AG20443 (cell line): ENCODE results near the gene CLEC2D.
"Not testable (repeated sequence)": the region's sequence is repeated elsewhere in the genome, so short reads cannot be mapped to it uniquely, and the experiment has no call there.

ENCODE experiments used
- DNase-seq: peaks from one replicate; pipeline ENCODE4 v3.0.0; 2012; ENCODE audit warnings: low spot score, mixed read lengths

The CLEC2D gene

DNA sequence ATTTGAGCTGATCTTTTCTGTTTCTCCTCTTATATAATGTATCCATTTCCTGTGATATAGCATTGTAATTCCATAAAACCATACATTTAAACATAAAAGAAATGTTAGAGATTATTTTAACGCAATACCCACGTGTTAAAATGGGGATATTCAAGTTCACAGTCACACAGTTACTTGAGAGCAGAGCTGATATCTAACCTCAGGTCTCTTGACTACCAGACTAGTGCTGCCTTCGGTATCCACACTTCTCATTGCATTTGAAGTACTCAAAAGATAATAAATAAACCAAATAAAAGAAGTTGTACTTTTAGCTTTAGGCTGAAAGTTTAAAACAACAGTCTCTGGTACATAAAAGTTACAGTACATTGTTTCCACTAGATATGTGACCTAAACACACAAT lies 60.5 kb downstream of the CLEC2D start:
- DNase-seq, result no peak

DNA sequence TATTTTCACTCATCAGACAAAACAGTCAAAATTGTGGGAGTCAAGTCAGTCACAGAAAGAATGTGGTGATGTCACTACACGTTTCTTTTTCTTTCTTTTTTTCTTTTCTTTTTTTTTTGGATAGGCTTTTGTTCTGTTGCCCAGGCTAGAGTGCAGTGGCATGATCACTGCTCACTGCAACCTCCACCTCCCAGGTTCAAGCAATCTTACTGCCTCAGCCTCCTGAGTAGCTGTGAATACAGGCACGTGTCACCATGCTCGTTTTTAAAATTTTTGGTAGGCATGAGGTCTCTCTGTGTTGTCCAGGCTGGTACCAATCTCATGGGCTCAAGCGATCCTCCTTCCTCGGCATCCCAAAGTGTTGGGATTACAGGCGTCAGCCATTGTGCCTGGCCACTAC lies 61.1 kb downstream of the CLEC2D start:
- DNase-seq, result no peak

DNA sequence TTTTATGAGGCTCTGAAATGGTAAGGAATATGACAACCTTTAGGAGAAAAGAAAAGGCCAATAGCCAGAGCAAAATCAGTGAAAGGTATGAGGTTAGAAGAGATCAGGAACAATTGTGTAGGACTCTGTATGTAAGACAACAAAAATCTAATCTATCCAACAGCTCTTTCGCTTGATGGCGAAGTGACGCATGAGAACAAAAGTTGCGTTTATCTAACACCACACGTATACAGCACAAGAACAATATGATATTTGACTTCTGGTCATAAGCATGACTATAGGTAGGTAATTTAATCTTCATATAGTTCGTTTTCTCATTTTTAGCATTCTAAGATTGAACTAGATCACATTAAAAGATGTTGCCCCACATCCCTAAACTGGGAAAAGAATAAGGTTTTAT lies 61.9 kb downstream of the CLEC2D start:
- DNase-seq, result no peak

DNA sequence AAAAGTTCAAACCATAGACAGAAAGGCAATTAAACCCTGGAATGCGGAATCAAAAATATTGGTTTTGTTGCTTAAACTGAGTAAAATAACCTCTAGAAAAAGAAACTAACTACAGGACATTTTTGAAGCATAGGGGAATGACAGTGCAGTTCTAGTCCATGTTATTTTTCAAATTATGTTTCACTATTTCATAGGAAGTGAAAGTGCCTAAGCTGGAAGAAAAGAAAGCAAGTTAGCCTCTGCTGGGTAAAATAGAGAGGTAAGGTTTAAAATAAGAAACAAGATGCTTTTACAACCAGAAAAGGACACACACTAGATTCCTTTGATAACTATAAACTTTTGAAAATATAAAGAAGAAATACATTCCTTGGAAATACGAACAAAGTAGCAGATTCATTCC lies 62.3 kb downstream of the CLEC2D start:
- no peak for DNase-seq

DNA sequence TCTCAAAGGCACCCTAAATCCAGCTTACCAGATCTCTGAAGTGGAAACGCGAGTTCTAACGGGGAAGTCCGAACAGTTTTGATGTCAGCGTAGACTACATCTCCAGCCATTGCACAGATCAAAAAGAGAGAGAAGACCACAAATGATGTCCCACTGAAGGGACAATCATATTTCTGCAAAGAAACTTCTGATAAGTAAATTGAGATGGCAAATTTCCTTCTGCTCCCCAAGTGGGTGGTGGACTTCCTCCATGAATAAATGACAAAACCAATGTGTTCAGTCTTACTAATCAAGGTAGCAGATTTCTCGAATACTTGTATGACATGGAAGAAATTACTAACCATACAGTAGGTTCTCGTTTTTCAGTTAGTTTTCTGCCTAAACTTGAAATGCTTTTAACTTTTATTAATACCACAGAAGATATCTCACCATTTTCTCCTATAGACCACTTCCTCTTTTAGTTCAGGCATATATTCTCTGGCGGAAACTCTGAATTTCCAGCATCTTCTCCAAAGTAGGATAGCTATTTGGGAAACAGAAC lies 63.5 kb downstream of the CLEC2D start, which contains the start of gene CLECL1:
TSS of gene CLECL1 (minus strand) at position 177 of the 541 bp plus-strand sequence.
- DNase-seq, result no peak

DNA sequence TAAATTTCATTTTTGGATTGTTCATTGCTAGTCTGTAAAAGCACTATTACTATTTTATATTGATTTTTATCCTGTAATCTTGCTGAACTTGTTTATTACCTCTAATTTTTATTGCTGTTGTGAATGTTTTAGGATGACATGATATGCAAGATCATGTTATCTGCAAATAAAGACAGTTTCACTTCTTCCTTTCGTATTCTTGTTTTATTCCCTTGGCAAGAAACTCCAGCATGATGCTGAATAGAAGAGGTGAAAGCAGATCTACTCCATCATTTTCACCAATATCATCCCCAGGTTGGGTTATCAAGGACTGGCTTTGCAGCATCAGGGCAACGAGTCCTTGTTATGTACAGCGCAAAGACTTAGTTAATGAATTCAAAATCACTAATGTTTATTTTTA lies 66.1 kb downstream of the CLEC2D start:
- DNase-seq, result no peak

DNA sequence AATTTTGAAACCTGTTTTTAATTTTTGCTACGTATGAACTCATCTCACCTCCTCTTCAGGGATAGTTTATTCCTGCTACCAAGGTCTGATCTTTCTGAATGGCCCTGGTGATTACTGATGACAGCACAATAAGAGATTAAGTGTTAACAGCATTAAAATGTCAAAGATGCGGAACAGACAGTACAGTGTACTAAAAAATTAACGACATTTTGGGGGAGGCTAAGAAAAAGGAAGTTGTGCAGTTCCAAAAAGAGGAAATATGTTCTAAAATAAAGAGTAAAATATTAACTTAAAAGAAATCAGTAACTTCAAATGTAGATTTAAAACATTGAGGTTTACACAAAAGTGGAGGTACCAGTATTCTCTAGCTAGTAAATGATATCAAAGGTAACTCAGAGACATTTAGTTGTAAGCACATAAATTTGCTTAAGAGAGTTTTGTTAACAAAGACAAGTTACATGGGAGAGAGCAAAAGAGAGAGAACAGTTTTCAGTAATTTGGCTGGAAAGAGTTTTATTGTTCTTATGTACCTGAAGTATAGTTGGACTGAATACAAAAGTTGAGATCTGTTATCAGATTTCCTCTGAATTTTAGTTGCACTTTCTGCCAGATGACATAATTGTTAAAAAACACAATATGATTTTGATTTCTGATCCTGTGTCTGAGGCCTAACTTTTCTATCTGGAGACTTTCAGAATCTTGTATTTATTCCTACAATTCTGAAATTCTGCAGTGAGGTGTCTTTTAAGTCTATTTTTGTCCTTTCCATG lies 67.6 kb downstream of the CLEC2D start:
- DNase-seq, result no peak

DNA sequence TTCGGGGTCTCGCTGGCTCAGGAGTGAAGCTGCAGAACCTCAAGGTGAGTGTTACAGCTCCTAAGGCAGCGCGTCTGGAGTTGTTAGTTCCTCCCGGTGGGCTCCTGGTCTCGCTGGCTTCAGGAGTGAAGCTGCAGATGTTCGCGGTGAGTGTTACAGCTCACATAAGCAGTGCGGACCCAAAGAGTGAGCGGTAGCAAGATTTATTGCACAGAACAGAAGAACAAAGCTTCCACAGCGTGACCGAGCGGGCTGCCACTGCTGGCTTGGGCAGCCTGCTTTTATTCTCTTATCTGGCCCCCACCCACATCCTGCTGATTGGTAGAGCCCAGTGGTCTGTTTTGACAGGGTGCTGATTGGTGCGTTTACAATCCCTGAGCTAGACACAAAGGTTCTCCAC lies 69.4 kb downstream of the CLEC2D start:
- DNase-seq, result not testable (repeated sequence)

DNA sequence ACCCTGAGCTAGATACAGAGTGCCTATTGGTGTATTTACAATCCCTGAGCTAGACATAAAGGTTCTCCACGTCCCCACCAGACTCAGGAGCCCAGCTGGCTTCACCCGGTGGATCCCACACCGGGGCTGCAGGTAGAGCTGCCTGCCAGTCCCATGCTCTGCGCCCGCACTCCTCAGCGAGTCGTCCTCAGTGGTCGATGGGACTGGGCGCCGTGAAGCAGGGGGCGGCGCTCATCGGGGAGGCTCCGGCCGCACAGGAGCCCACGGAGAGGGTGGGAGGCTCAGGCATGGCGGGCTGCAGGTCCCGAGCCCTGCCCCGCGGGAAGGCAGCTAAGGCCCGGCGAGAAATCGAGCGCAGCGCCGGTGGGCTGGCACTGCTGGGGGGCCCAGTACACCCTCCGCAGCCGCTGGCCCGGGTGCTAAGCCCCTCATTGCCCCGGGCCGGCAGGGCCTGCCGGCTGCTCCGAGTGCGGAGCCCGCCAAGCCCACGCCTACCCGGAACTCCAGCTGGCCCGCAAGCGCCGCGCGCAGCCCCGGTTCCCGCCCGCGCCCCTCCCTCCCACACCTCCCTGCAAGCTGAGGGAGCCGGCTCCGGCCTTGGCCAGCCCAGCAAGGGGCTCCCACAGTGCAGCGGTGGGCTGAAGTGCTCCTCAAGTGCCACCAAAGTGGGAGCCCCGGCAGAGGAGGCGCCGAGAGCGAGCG lies 70.0 kb downstream of the CLEC2D start:
- DNase-seq, result not testable (repeated sequence)

DNA sequence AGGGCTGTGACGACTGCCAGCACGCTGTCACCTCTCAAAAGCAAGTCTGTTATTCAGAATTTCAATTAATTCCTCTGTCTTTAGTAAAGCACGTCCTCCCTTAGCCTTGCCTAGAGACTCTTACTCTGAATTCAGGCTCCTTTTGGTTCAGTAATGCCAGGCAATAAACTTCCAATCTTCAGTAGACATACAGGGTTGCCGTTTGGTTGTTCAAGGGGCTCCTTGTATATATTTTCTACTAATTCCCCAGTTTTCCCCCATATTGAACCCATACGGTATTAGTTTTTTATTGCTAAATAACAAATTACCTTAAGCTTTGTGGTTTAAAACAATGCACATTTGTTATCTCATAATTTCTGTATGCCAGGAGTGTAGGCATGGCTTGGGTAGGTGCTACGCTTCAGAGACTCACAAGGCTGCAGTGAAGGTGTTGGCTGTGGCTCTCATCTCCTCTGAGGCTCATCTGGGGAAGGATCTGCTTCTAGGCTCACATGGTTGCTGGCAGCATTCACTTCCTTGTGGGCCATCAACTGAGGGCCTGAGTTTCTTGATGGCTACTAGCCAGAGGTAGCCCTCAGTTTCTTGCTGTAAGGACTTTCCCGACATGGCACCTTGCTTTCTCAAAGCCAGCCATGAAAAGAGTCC lies 70.7 kb downstream of the CLEC2D start:
- no peak for DNase-seq

DNA sequence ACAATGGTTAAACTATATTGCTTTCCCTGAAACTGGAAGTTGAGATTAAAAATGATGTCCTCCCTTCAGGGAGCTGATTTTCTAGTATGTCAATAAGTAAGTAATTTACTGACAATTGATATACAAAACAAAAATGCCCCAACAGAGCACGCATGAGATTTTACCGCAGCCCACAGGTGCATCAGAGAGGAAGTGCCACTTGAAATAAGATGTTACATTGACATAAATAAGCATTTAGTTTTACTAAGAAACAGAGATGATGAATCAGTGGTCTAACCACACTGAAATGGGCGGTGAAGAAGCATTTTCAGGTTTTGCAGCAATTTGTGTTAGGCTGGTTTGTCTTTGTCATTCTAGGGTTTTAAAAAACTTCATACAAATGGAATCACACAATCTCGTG lies 72.2 kb downstream of the CLEC2D start:
- no peak for DNase-seq

DNA sequence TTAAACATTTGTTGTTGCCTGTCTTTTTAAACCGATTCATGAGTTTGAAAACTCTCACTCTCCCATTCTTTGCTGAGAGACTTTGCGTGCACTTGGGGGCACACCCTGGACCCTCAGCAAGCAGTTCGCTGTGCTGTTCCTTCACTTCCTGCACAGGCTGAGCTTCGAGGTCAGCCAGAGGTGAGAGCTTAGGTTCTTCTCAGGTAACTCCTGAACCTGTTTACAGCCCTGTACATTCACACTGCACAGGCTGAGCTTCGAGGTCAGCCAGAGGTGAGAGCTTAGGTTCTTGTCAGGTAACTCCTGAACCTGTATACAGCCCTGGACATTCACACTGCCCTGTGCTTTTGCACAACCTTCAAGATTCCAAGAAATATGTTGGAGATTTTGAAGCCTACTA lies 73.1 kb downstream of the CLEC2D start:
- DNase-seq, result no peak

DNA sequence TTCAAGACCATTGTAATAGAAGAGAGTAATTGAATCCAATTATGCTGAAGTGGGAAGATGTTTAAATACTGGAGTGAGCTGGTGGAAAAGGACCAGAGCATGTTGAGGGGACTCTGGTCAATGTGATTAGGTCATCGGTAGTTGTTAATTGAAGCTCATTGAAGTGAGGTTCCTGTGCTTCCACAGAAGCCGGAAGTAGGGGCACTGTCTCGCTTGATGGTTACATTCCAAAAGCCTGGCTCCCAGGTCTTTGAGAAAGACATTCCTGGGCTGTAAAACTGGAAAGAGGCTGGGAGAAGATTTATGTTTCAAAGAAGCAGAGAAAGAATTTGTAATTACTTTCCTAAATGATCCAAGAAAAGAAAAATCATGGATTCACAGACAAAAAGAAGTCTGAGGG lies 75.7 kb downstream of the CLEC2D start:
- no peak for DNase-seq
